Gastroesophageal sphincter (tissue), 3 donors: ENCODE measurements around the gene SLC22A2.

Experiments used
- CTCF ChIP-seq, 4 experiments: fragments of 200-600 bp in 2 of 4; fragments of 450-650 bp in 2 of 4; sonication (generic) in 1 of 4; IDR thresholded peaks; one replicate each; pipeline ENCODE4 v1.5.1; 2017 to 2019; ENCODE audit warnings: antibody characterized with exemption in 4 of 4, mild to moderate bottlenecking in 2 of 4, moderate library complexity in 2 of 4
- EP300 ChIP-seq: sonication (generic); formaldehyde crosslinking; IDR thresholded peaks from one replicate; pipeline ENCODE4 v1.6.1; 2017; ENCODE audit warnings: antibody characterized with exemption, mild to moderate bottlenecking
- POLR2A ChIP-seq, 2 donors: fragments of 450-650 bp; IDR thresholded peaks; one replicate each; pipeline ENCODE4 v1.6.1; 2017; ENCODE audit warnings: antibody characterized with exemption in 2 of 2, mild to moderate bottlenecking in 2 of 2, moderate library complexity in 1 of 2
- POLR2AphosphoS5 ChIP-seq: sonication (generic); formaldehyde crosslinking; IDR thresholded peaks from one replicate; pipeline ENCODE4 v1.6.1; 2017; ENCODE audit warnings: antibody characterized with exemption

DNA sequence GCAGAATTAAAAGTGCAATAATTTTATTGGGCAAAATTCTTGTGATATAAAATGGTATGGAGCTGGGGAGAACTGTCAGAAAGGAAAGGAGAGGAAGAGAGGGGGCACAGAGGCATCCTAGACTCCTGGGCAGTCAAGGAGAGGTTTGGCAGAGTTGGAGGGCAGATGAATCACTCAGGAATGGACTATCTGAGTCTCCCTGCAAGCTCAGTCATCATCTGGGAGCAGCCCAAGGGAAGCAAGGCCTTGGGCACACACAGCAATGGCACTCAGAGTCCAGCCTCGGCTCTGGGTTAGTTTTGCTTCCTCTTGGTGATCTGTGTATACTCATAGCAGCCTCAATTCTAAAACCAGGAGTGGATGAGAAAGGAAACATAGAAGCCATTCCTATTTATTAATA lies 69.8 kb downstream of the SLC22A2 start:
- TF ChIP-seq CTCF (IDR thresholded peaks at IDR 0.05) (no peak), POLR2A (IDR thresholded peaks at IDR 0.05) (no peak), EP300 (no peak), POLR2AphosphoS5 (no peak)
